IPS DF 6.9 (cell line): ENCODE data around the gene HMG20A.

Experiments used
- DNase-seq: peaks from one replicate; pipeline ENCODE4 v3.0.0-alpha.2; 2013; ENCODE audit warnings: low read depth, low spot score
- H3K27ac ChIP-seq: one replicate; pipeline ENCODE4 v1.5.1; 2013; ENCODE audit warnings: low read length, control low read depth
- H3K27me3 ChIP-seq: 2 replicates; pipeline ENCODE4 v1.6.1; 2013; ENCODE audit warnings: mild to moderate bottlenecking, low read length; ENCODE audit not compliant: control insufficient read depth, insufficient read depth
- H3K36me3 ChIP-seq: 2 replicates; pipeline ENCODE4 v1.6.1; 2013; ENCODE audit warnings: low read length; ENCODE audit not compliant: control insufficient read depth, insufficient read depth
- H3K4me1 ChIP-seq: 2 replicates; pipeline ENCODE4 v1.6.1; 2013; ENCODE audit warnings: low read length; ENCODE audit not compliant: control insufficient read depth, insufficient read depth
- H3K4me3 ChIP-seq: 2 replicates; pipeline ENCODE4 v1.5.1; 2013; ENCODE audit warnings: mild to moderate bottlenecking, low read length
- H3K9me3 ChIP-seq: 2 replicates; pipeline ENCODE4 v1.6.1; 2013; ENCODE audit warnings: low read length, inconsistent platforms; ENCODE audit not compliant: control insufficient read depth, insufficient read depth
- WGBS: extraction: QIAGEN DNeasy Blood & Tissue Kit; methylation state at CpG from one replicate; pipeline ENCODE4 v1.1.7; 2013; ENCODE audit warnings: mixed read lengths, missing lambda C conversion rate; ENCODE audit not compliant: insufficient read length, insufficient coverage; 5-methylcytosine and 5-hydroxymethylcytosine counted together

Gene HMG20A

DNA sequence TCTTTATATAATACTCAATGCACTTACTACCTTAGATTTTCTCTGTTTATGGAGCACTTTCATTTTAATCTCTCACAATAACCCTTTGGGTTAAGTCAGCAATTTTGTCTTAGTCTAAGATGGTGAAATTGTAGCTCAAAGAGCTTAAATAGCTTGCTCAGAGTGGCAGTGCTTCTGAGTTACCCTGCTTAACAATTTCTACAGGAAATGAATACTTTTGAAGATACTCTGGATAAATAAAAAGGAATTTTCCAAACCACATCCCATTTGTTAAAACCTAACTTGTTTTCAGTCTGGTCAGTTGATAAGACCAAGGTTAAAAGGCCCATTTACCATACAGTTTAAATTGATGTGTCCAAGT is 37.2 kb downstream of the HMG20A start:
- Histone ChIP-seq H3K4me3 (no peak overlapping the region), H3K36me3 (no peaks in the 10 kb centered on the region), H3K27me3 (no peaks in the 10 kb centered on the region), H3K9me3 (no peaks in the 10 kb centered on the region), H3K4me1 (no peaks in the 10 kb centered on the region), H3K27ac (no peak overlapping the region)
- DNase-seq = no peak

DNA sequence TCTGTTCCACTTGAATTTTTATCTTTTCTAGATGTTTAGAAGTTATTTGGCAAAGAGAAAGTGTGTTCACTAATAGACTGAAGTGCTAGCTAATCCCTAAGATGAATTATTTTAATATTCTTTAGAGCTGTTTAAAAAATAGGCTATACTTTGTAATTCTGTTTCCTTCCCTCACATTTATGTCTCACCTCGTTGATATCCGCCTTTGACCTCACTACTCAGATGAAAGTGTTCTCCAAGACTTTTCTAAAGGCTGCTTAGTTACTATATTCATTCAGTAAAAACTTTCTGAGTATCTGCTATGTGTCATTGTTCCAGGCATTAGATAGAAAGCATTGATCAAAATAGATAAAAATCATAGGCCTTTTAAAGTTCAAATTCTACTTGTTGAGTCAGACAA is 38.3 kb downstream of the HMG20A start:
- Histone ChIP-seq H3K36me3 (no peaks in the 10 kb centered on the region), H3K9me3 (no peaks in the 10 kb centered on the region), H3K27me3 (no peaks in the 10 kb centered on the region), H3K4me3 (no peak overlapping the region), H3K27ac (no peak overlapping the region), H3K4me1 (no peaks in the 10 kb centered on the region)
- WGBS = no CpG with 5 or more reads among the region's 2 CpGs
- no peak for DNase-seq

DNA sequence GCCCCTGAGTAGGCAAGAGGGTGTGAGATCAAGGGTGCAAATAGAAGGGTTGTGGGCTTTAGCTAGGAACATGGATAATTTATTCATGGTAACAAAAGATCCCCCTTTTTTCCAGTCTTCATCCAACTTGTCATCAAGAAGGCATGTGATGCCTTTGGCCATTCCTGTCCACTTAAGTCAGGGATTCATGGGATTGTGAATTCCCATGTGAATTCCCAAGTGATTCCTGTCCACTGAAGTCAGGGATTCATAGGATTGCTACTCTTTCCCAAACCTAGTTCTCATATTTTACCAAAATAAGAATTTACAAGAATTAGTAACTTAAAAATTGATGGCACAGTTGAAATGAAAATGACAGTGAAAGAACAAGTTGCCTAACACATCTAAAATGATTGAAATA is 40.8 kb downstream of the HMG20A start:
- H3K4me3 ChIP-seq = no peak overlapping the region
- DNase-seq = no peak

DNA sequence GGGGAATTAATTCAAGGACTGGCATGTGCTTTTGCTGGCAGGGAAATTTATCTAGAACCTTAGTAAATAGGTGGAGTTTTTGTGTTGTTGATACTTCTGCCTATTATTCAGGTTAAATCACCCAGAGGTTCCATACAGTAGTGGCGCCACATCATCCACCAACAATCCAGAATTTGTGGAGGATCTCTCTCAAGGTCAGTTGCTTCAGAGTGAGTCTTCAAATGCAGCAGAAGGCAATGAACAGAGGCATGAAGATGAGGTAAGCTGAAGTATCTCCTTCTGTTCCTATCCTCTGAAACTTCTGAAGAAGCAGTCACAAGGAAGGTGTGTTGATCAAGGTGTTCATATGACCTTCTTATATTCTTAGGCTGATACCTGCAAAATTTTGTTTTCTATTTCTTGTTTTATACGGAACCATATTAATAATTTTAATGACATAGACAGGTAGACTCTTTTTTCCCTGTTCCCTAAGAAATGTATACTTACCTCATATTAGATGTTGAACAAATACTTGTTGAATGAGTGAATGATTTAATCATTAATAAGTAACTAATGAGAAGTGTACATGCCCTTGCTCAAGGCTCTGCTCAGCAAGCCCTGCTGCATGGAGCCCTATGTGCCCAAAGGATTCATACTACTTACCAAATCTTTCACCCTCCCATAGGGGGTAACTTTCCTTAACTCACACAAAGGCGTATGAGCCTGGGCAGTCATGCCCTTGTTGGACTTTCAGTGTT is 43.6 kb downstream of the HMG20A start:
- Histone ChIP-seq H3K27me3 (no peaks in the 10 kb centered on the region), H3K36me3 (no peaks in the 10 kb centered on the region; the same call in 1 of the 2 replicates), H3K4me1 (no peaks in the 10 kb centered on the region), H3K9me3 (no peaks in the 10 kb centered on the region), H3K4me3 (no peak overlapping the region), H3K27ac (no peak overlapping the region)
- no CpG with 5 or more reads among the region's 3 CpGs for WGBS
- no peak for DNase-seq

More for the DNA sequence above, 40.8 kb downstream of the HMG20A start:
- Histone ChIP-seq H3K27me3 (no peaks in the 10 kb centered on the region), H3K9me3 (no peaks in the 10 kb centered on the region), H3K36me3 (no peaks in the 10 kb centered on the region; the same call in 1 of the 2 replicates), H3K27ac (no peak overlapping the region), H3K4me1 (no peaks in the 10 kb centered on the region)

DNA sequence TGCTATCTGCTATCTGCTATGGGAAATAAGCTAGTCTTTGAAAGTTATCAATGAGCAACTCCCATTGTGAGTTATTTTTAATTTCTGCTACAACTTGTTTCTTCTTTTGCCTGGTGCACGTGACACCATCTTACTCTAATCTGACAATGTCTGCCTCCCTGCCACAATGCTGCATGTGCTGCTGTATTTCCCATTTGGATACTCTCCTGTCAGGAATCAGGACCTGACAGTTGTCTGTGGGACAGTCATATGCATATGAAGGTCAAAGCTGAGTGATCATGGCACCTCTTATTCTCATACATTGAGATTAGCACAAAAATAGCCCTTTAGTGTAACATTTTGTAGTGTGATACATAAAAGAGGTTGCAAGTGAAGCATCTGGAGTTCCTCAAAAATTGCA is 45.8 kb downstream of the HMG20A start:
- H3K9me3 ChIP-seq = no peaks in the 10 kb centered on the region
- no peaks in the 10 kb centered on the region; the same call in 1 of the 2 replicates for H3K36me3 ChIP-seq
- H3K27ac ChIP-seq = no peak overlapping the region
- no peak overlapping the region for H3K4me3 ChIP-seq
- no peak for DNase-seq
- H3K27me3 ChIP-seq = no peaks in the 10 kb centered on the region
- no peaks in the 10 kb centered on the region for H3K4me1 ChIP-seq
- WGBS = no CpG with 5 or more reads among the region's 1 CpG

DNA sequence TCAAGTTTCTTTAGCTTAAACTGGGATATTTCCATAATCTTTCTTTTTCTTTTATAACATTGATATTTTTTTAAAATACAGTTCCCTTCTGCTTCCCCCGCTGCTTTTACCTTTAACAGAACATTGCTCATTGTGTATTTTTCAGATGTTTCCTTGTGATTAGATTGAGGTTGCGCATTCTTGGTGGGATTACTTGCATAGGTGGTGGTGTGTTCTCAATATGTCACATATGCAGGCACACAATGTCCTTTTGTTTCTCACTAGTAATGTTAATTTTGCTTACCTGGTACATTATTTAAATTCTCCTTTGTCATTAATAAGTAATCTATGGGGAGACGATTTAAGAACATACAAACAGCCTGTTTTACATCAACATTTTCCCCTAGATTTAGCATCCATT is 48.2 kb downstream of the HMG20A start:
- DNase-seq = no peak
- Histone ChIP-seq H3K4me3 (no peak overlapping the region), H3K9me3 (no peaks in the 10 kb centered on the region), H3K4me1 (no peaks in the 10 kb centered on the region), H3K27me3 (no peaks in the 10 kb centered on the region), H3K27ac (no peak overlapping the region), H3K36me3 (no peaks in the 10 kb centered on the region; the same call in 1 of the 2 replicates)
- WGBS = no CpG with 5 or more reads among the region's 3 CpGs

DNA sequence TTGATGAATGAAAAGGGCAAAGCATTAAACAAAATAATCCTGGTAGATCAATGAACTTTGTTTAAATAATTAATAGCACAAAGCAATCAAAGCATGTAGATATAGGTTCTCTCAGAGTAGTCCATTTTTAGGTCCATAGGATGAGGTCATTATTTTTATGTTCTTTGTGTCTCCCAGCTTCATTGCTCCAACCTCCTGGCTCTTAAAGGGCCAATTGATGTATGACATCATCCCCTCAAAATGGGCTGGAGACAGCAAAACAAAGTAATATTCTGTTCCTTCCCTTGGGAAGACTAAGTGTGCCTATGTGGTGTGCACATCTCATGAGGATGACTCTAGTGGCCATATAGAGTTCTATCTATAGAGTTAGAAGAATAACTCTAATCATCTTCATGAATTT is 49.5 kb downstream of the HMG20A start:
- H3K27me3 ChIP-seq = no peaks in the 10 kb centered on the region
- H3K9me3 ChIP-seq = no peaks in the 10 kb centered on the region
- H3K27ac ChIP-seq = no peak overlapping the region
- no peak for DNase-seq
- no peak overlapping the region for H3K4me3 ChIP-seq
- no peaks in the 10 kb centered on the region; the same call in 1 of the 2 replicates for H3K36me3 ChIP-seq
- no peaks in the 10 kb centered on the region for H3K4me1 ChIP-seq

DNA sequence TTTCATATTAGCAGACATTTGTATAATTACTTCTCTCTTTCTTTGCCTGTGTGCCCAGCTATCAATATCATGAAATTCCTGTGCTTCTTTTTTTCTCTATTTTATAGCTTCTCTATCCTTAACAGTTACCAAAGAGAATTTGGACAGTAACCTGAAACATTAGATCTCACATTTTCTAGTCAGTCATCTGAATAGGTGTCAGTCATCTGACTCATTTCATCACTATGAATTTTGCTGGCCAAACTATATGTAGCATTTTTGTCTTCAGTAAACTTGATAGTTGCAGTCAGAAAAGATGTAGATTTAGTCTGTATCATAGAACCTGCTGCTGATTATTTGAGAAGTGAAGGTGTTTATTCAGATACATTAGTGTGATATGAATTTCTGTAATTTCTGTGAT is 52.6 kb downstream of the HMG20A start:
- H3K27ac ChIP-seq = no peak overlapping the region
- no peak for DNase-seq
- no peak overlapping the region for H3K4me3 ChIP-seq
- no peaks in the 10 kb centered on the region for H3K27me3 ChIP-seq
- no peaks in the 10 kb centered on the region for H3K9me3 ChIP-seq
- no peaks in the 10 kb centered on the region for H3K4me1 ChIP-seq
- peaks cover 3% of the 10 kb centered on the region for H3K36me3 ChIP-seq

DNA sequence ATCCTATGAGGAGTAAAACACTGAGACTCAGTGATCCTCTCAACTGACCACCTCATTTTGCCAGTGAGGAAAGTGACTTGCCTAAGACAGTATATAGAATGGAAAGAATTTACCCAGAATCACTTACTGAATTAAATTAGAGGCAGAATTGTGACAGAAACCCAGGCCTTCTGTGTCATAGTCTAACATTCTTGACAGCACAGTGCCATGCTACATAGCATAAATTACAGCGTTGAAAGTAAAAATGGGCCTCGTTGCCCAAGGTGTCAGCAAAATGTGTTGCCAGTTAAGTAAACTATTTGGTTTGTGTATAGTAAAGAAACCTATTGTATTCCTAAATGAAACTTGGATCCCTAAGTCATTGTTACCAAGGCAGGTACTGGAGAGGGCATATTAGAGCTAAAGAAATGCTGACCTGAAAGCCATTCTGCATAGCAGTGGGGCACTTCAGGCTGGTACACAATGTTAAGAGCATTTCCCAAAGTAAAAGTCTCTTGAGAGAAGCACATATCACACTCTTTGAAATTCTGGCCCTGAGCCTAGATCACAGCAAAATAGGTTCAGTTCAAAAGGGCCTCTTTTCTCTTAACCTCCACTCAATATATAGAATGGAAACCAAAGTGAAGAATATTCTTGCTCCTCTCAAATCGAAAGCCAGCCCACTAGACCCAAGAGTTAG is 53.8 kb downstream of the HMG20A start:
- Histone ChIP-seq H3K9me3 (no peaks in the 10 kb centered on the region), H3K27ac (no peak overlapping the region), H3K36me3 (peaks cover 4% of the 10 kb centered on the region), H3K4me3 (no peak overlapping the region), H3K27me3 (no peaks in the 10 kb centered on the region), H3K4me1 (no peaks in the 10 kb centered on the region)
- WGBS = no CpG with 5 or more reads among the region's 3 CpGs
- DNase-seq = no peak

DNA sequence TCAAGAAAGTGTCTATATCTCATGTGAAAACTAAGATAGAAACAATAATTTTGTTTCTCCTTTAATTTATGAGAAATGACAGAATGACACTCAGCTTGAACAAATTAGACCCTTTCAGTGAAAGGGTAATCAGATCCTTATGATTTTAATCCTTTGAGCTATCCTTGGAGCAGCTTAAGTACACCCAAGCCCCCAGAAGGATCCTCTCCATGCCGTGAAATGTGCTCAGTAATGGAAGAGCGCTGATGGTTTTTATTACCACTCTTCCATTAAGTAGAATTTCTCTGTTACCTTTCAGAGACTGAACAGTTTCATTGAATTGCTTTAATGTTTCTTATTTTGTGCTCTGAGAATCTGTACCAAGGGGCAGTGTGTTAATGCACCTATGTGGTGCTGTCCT is 54.3 kb downstream of the HMG20A start:
- no peaks in the 10 kb centered on the region for H3K4me1 ChIP-seq
- H3K27ac ChIP-seq = no peak overlapping the region
- no peak overlapping the region for H3K4me3 ChIP-seq
- H3K36me3 ChIP-seq = peaks cover 4% of the 10 kb centered on the region
- no peak for DNase-seq
- no peaks in the 10 kb centered on the region for H3K27me3 ChIP-seq
- no peaks in the 10 kb centered on the region for H3K9me3 ChIP-seq
- no CpG with 5 or more reads among the region's 2 CpGs for WGBS

DNA sequence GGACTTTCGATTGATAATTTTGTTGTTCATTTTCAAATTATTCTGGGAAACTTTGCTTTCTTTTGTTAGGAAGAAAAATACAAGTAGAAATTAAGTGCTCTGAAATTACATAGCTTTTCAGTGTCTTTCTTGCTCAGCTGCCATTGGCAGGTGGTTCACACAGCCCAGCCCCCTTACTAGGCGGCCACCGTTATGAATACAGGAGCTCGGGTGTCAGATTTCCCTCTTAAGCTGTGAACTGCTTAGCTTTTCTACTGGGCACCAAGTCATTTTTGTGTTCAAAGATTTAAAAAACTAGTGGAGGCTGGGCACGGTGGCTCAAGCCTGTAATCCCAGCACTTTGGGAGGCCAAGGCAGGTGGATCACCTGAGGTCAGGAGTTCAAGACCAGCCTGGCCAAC is 55.2 kb downstream of the HMG20A start:
- Histone ChIP-seq H3K9me3 (no peaks in the 10 kb centered on the region), H3K36me3 (peaks cover 4% of the 10 kb centered on the region), H3K4me1 (no peaks in the 10 kb centered on the region), H3K27me3 (no peaks in the 10 kb centered on the region), H3K27ac (no peak overlapping the region), H3K4me3 (no peak overlapping the region)
- no peak for DNase-seq
- no CpG with 5 or more reads among the region's 5 CpGs for WGBS
